OCI-LY1 (cell line): Measurements from ENCODE around the gene MRPL42.

Source experiments
- H2AFZ ChIP-seq: fragments of 200-600 bp; sonication (generic), shearing (Covaris generic); 2 replicates; pipeline ENCODE4 v1.6.0; 2014; ENCODE audit warnings: antibody characterized with exemption, mild to moderate bottlenecking, low read length
- H3F3A ChIP-seq: fragments of 200-600 bp; sonication (generic), shearing (Covaris generic); 2 replicates; pipeline ENCODE4 v1.6.0; 2014; ENCODE audit warnings: mild to moderate bottlenecking, antibody characterized with exemption, low read length, moderate library complexity; ENCODE audit not compliant: insufficient read depth
- H3K27ac ChIP-seq: fragments of 200-600 bp; sonication (generic); 2 replicates; pipeline ENCODE4 v1.5.1; 2014; ENCODE audit warnings: low read length, mixed run types, mild to moderate bottlenecking, low read depth; ENCODE audit not compliant: poor library complexity, severe bottlenecking
- H3K27me3 ChIP-seq: fragments of 200-600 bp; sonication (generic); 2 replicates; pipeline ENCODE4 v1.6.0; 2014; ENCODE audit warnings: antibody characterized with exemption, mild to moderate bottlenecking, low read length, moderate library complexity; ENCODE audit not compliant: insufficient read depth
- H3K36me3 ChIP-seq: fragments of 200-600 bp; sonication (generic); 2 replicates; pipeline ENCODE4 v1.6.1; 2014; ENCODE audit warnings: mild to moderate bottlenecking, antibody characterized with exemption, low read length, moderate library complexity, mixed read lengths; ENCODE audit not compliant: insufficient read depth
- H3K4me1 ChIP-seq: fragments of 200-600 bp; sonication (generic); 2 replicates; pipeline ENCODE4 v1.5.1; 2014; ENCODE audit warnings: mild to moderate bottlenecking, low read length, moderate library complexity; ENCODE audit not compliant: insufficient read depth, severe bottlenecking
- H3K4me2 ChIP-seq: fragments of 200-600 bp; sonication (generic), shearing (Covaris generic); 2 replicates; pipeline ENCODE4 v1.6.1; 2014; ENCODE audit warnings: low read length
- H3K4me3 ChIP-seq: fragments of 200-600 bp; sonication (generic); 2 replicates; pipeline ENCODE4 v1.5.1; 2014; ENCODE audit warnings: low read length, low read depth, mild to moderate bottlenecking, mixed read lengths; ENCODE audit not compliant: poor library complexity, severe bottlenecking
- H3K79me2 ChIP-seq: fragments of 200-600 bp; shearing (Covaris generic); 2 replicates; pipeline ENCODE4 v1.6.1; 2016; ENCODE audit warnings: mixed run types, low read length, mixed read lengths; ENCODE audit not compliant: insufficient read depth
- H3K9ac ChIP-seq: fragments of 200-600 bp; sonication (generic), shearing (Covaris generic); 2 replicates; pipeline ENCODE4 v1.6.1; 2014; ENCODE audit warnings: mild to moderate bottlenecking, low read length, mixed read lengths
- H3K9me2 ChIP-seq: fragments of 200-600 bp; sonication (generic), shearing (Covaris generic); 2 replicates; pipeline ENCODE4 v1.6.1; 2014; ENCODE audit warnings: low read depth, mild to moderate bottlenecking, low read length, mixed read lengths
- H3K9me3 ChIP-seq: fragments of 200-600 bp; shearing (Covaris generic); 2 replicates; pipeline ENCODE4 v1.6.1; 2014; ENCODE audit warnings: low read length, mixed read lengths
- H4K20me1 ChIP-seq: fragments of 200-600 bp; sonication (generic), shearing (Covaris generic); 2 replicates; pipeline ENCODE4 v1.6.0; 2016; ENCODE audit warnings: mild to moderate bottlenecking, low read length; ENCODE audit not compliant: insufficient read depth
- EZH2 ChIP-seq: fragments of 200-600 bp; sonication (generic), shearing (Covaris generic); IDR thresholded peaks from 2 replicates; pipeline ENCODE4 v1.8.0; 2017; ENCODE audit warnings: borderline replicate concordance, mixed run types, mild to moderate bottlenecking, antibody characterized with exemption, low read length, moderate library complexity, mixed read lengths
- TF ChIP-seq, protein P1 (sequence below): fragments of 200-600 bp; sonication (generic), shearing (Covaris generic); IDR thresholded peaks from 2 replicates; pipeline ENCODE4 v1.5.1; 2017; ENCODE audit warnings: mild to moderate bottlenecking, antibody characterized with exemption, low read length, moderate library complexity, mixed read lengths

MRPL42 gene

DNA sequence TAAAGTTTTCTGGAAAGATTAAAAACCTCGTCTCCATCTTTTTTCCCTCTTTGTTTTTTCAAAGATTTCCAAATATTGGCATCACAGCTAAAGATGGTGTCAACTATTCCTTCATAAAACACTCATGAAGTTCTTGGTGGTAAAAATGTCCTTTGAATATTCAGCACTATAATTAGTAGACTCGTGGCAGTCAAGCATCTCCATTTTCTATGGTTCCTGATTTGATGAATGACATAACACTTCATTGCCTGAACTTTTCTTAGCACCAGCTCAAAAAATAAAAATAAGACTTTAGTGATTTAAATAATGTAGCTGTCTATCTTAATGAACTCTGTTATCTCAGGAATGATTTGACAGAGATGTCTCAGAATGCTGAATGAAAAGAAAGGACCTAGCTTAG lies 45.3 kb upstream of the MRPL42 start:
- Histone ChIP-seq H3K9me3 (no peaks in the 10 kb centered on the region), H4K20me1 (peaks cover 10% of the 10 kb centered on the region; the same call in 1 of the 2 replicates), H3K27me3 (no peaks in the 10 kb centered on the region), H2AFZ (no peak overlapping the region), H3K4me3 (no peak overlapping the region), H3K4me2 (no peak overlapping the region), H3K9ac (no peak overlapping the region), H3K4me1 (peaks cover 33% of the 10 kb centered on the region), H3F3A (no peaks in the 10 kb centered on the region), H3K36me3 (0 out of 2 replicates have a peak, but pooled peaks cover under 1% of the 10 kb centered on the region), H3K9me2 (no peaks in the 10 kb centered on the region), H3K79me2 (peaks cover 78% of the 10 kb centered on the region), H3K27ac (no peak overlapping the region)
- TF ChIP-seq, protein P1, sequence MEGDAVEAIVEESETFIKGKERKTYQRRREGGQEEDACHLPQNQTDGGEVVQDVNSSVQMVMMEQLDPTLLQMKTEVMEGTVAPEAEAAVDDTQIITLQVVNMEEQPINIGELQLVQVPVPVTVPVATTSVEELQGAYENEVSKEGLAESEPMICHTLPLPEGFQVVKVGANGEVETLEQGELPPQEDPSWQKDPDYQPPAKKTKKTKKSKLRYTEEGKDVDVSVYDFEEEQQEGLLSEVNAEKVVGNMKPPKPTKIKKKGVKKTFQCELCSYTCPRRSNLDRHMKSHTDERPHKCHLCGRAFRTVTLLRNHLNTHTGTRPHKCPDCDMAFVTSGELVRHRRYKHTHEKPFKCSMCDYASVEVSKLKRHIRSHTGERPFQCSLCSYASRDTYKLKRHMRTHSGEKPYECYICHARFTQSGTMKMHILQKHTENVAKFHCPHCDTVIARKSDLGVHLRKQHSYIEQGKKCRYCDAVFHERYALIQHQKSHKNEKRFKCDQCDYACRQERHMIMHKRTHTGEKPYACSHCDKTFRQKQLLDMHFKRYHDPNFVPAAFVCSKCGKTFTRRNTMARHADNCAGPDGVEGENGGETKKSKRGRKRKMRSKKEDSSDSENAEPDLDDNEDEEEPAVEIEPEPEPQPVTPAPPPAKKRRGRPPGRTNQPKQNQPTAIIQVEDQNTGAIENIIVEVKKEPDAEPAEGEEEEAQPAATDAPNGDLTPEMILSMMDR = no peak
- TF ChIP-seq EZH2 = no peak

DNA sequence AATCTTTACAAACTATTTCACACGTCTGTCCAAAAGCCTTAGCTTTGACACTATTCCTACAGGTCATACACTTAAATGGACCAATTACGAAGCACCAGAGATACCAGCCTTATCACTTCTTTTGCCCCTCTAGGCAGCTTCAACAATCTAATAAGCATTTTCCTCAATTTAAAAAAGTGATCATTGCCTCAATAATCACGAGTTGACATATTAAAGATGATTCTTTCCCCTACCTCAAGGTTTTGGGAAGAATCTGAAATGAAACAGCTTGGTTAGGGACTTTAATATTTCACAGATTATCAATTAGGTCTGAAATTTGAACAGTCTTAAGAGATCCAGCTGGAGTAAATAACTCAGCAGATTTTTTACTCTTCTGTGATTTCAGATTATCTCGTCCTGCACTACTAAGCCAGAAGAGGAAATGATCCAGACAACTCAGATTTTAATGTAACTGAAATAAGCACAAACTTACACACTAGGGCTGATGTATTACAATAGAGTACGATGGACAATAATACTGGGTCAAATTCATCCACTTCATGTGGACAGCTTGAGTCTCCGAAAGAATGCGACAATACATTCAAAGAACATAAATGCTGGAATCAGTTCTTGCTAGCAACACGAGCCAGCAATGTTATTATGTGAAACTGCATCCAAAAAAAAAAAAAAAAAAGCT lies 41.4 kb upstream of the MRPL42 start:
- no peak overlapping the region for H3K9ac ChIP-seq
- TF ChIP-seq, protein P1 = no peak
- no peak for TF ChIP-seq EZH2
- peaks cover 90% of the 10 kb centered on the region for H3K79me2 ChIP-seq
- H3K4me1 ChIP-seq = peaks cover 35% of the 10 kb centered on the region
- H3K9me2 ChIP-seq = no peaks in the 10 kb centered on the region
- no peaks in the 10 kb centered on the region for H3K9me3 ChIP-seq
- peak overlapping the region; percentile 11; the same call in 1 of the 2 replicates for H3K4me2 ChIP-seq
- peaks cover 14% of the 10 kb centered on the region for H4K20me1 ChIP-seq
- H3K4me3 ChIP-seq = no peak overlapping the region
- H3F3A ChIP-seq = no peaks in the 10 kb centered on the region
- H2AFZ ChIP-seq = no peak overlapping the region
- 0 out of 2 replicates have a peak, but pooled peaks cover 3% of the 10 kb centered on the region for H3K36me3 ChIP-seq
- H3K27me3 ChIP-seq = no peaks in the 10 kb centered on the region
- H3K27ac ChIP-seq = no peak overlapping the region

DNA sequence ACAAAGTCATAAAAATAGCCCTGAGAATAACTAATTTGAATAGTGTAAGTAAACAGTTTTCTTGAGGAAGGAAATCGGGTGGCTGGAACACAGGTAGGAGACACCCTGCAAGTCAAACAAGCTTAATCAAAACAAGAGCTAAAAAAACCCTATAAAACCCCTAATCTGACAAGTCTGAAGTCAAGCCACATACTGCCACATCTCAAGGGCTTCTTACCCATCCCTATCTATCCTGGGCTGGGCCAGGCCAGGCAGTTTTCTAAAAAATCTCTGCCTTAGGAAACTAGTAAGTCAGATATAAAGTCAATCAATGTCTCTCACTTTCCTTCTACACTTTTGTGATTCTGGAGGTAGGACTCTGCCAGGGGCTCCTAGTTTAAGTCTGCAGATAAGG lies 40.9 kb upstream of the MRPL42 start:
- Histone ChIP-seq H3K79me2 (peaks cover 94% of the 10 kb centered on the region), H3K27ac (no peak overlapping the region), H4K20me1 (peaks cover 14% of the 10 kb centered on the region), H3K9me2 (no peaks in the 10 kb centered on the region), H3K9ac (no peak overlapping the region), H2AFZ (no peak overlapping the region), H3K4me1 (peaks cover 35% of the 10 kb centered on the region), H3K36me3 (0 out of 2 replicates have a peak, but pooled peaks cover 3% of the 10 kb centered on the region), H3K4me2 (peak overlapping the region; percentile 11; the same call in 1 of the 2 replicates), H3K27me3 (no peaks in the 10 kb centered on the region), H3F3A (no peaks in the 10 kb centered on the region), H3K4me3 (no peak overlapping the region), H3K9me3 (no peaks in the 10 kb centered on the region)
- TF ChIP-seq EZH2 = no peak
- TF ChIP-seq, protein P1 = no peak
